Erythroblast (primary cell): Measurements from ENCODE around the gene ACTN1.

Experiments
- GATA1 ChIP-seq: IDR thresholded peaks from 2 replicates; pipeline ENCODE4 v1.6.1; 2011; ENCODE audit warnings: low read depth, mild to moderate bottlenecking, control low read depth, low read length, moderate library complexity
- POLR2A ChIP-seq: IDR thresholded peaks from 2 replicates; pipeline ENCODE4 v1.6.1; 2011; ENCODE audit warnings: mild to moderate bottlenecking, low read length

GRCh38 chr14:68922201-68922621 lies 56.9 kb downstream of the ACTN1 start:
- no peak for TF ChIP-seq POLR2A
- no peak for TF ChIP-seq GATA1
